ENCODE measurements around the gene AMIGO1.

Gene AMIGO1

GRCh38 chr1:109532365-109533136 lies 23.0 kb upstream of the AMIGO1 start:
- peak; percentile 79 to 88 for DNase-seq (ENCODE audit: low read depth in 2 of 2)

- no peak for DNase-seq (ENCODE audit: low read depth in 2 of 2)
These were observed 22.4 kb upstream of the AMIGO1 start for GRCh38 chr1:109531826-109532364.

- no peak for DNase-seq (ENCODE audit: low read depth in 2 of 2)
These were observed 21.9 kb upstream of the AMIGO1 start for GRCh38 chr1:109531380-109531779.

- no peak for DNase-seq (ENCODE audit: low read depth in 2 of 2)
These were observed 21.0 kb upstream of the AMIGO1 start for GRCh38 chr1:109530457-109531087.

GRCh38 chr1:109529881-109530456 lies 20.4 kb upstream of the AMIGO1 start:
- DNase-seq (ENCODE audit: low read depth in 2 of 2): no peak

GRCh38 chr1:109528712-109529111 lies 19.2 kb upstream of the AMIGO1 start:
- no peak for DNase-seq (ENCODE audit: low read depth in 2 of 2)

GRCh38 chr1:109527846-109528695 lies 18.5 kb upstream of the AMIGO1 start:
- no peak for DNase-seq (ENCODE audit: low read depth in 2 of 2)

- no peak for DNase-seq (ENCODE audit: low read depth in 2 of 2)
These were observed 17.7 kb upstream of the AMIGO1 start for GRCh38 chr1:109527098-109527811.

GRCh38 chr1:109523706-109524105 lies 14.2 kb upstream of the AMIGO1 start:
- no peak for DNase-seq (ENCODE audit: low read depth in 2 of 2)

- DNase-seq (ENCODE audit: low read depth in 2 of 2): no peak
These were observed 12.5 kb upstream of the AMIGO1 start for GRCh38 chr1:109522026-109522425.

- no peak for DNase-seq (ENCODE audit: low read depth in 2 of 2)
These were observed 11.8 kb upstream of the AMIGO1 start for GRCh38 chr1:109521002-109521951.

GRCh38 chr1:109517337-109517736 lies 7.8 kb upstream of the AMIGO1 start:
- DNase-seq (ENCODE audit: low read depth in 2 of 2): no peak

- DNase-seq (ENCODE audit: low read depth in 2 of 2): no peak
These were observed 7.3 kb upstream of the AMIGO1 start for GRCh38 chr1:109516872-109517271.

GRCh38 chr1:109514846-109515245 lies 5.3 kb upstream of the AMIGO1 start:
- no peak for DNase-seq (ENCODE audit: low read depth in 2 of 2)

- DNase-seq (ENCODE audit: low read depth in 2 of 2): no peak
These were observed 3.7 kb upstream of the AMIGO1 start for GRCh38 chr1:109513110-109513710.

- no peak for DNase-seq (ENCODE audit: low read depth in 2 of 2)
These were observed 703 bp downstream of the AMIGO1 start for GRCh38 chr1:109508873-109509175.

- no peak for DNase-seq (ENCODE audit: low read depth in 2 of 2)
These were observed 1.3 kb downstream of the AMIGO1 start for GRCh38 chr1:109508001-109508872.

- DNase-seq (ENCODE audit: low read depth in 2 of 2): no peak
These were observed 4.6 kb downstream of the AMIGO1 start for GRCh38 chr1:109504974-109505373.

- DNase-seq (ENCODE audit: low read depth in 2 of 2): no peak
These were observed 5.6 kb downstream of the AMIGO1 start for GRCh38 chr1:109503935-109504334.
